ENCODE measurements around the gene MACROD1.
"Not testable (repeated sequence)": the region's sequence is repeated elsewhere in the genome, so short reads cannot be mapped to it uniquely, and the experiment has no call there.

The MACROD1 gene

GRCh38 chr11:63986932-63987513 is 178.9 kb downstream of the MACROD1 start:
- DNase-seq: no peak

GRCh38 chr11:63986156-63986931 is 179.6 kb downstream of the MACROD1 start, which contains the start of gene OTUB1:
OTUB1 (plus strand) TSS chr11:63986438; CDS start chr11:63986457, 19 bp downstream.
- peak; percentile 89 for DNase-seq

DNA sequence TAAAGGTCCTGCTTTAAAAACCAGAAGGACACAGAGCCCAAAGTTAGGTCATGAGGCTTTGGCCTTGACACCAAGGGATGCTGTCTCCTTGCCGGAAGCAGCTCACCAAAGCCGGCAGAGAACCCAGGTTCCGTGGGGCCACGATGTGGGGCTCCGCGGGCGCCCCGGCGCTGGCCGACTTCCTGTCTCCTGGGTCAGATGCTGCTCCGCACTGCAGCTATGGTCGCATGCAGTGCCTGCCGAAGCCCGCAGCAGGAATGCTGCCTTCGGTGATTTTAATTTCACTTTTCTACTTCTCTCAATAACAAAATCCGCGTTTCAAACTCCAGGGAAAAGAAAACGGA is 180.1 kb downstream of the MACROD1 start:
- peak; percentile 69 for DNase-seq

DNA sequence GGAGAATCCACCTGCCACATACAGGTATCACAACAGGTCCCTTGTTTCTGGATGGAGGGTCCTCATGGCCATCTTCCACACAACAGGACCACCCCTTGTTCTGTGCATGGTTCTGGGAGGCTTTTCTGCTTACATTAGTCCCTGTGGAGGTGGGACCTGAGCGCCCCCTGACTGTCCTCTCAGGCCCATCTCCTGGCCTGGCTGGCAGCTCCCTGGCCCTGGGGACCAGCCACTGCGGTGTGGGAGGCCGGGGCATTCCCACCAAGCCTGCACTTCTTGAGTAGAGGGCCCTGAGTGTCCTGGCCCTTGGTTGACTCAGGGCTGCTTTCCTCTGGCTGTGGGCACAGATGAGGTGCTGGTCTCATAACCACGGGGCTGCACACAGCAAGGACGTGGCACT is 186.5 kb downstream of the MACROD1 start:
- DNase-seq: no peak

- DNase-seq: no peak
These were observed 187.2 kb downstream of the MACROD1 start for GRCh38 chr11:63978551-63979239.

DNA sequence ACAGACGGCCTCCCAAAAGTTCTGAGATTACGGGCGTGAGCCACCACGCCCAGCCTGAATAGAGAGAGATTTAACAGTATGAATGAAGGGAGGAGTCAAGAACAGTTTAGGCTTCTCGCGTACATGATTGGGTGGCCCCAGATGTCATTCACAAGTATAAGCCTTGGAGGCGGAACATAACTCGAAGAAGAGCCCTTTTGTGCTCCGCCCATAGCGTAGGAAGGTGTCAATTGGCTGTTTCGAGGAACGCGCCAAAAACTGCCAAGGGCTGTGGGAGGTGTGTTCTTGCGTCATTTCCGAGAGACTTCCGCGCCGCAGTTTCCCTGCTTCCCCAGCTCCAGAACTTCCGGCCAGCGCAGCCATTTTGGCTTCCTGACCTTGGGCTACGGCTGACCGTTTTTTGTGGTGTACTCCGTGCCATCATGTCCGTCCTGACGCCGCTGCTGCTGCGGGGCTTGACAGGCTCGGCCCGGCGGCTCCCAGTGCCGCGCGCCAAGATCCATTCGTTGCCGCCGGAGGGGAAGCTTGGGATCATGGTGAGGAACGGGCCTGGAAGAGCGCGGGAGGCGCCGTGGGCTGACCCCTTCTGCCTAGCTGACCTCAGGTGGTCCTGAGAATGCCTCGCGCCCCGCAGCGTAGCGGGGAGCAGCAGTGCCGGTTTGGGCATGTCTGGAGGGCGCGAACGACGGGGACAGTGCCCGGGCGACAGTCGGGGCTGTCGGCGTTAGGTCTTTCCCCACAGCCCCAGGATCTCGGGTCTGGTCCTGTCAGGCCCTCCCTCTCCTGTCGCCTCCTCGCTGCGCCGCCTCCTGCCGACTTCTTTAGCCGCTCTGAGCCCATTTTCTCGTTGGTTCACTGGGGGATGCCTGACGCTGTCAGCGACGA is 191.4 kb downstream of the MACROD1 start, which contains the start of gene COX8A:
Gene COX8A, plus strand, starts transcription at position 362 of the 885 bp plus-strand sequence. Its CDS starts 61 bp downstream, at position 423.
- DNase-seq: peak; percentile 89

DNA sequence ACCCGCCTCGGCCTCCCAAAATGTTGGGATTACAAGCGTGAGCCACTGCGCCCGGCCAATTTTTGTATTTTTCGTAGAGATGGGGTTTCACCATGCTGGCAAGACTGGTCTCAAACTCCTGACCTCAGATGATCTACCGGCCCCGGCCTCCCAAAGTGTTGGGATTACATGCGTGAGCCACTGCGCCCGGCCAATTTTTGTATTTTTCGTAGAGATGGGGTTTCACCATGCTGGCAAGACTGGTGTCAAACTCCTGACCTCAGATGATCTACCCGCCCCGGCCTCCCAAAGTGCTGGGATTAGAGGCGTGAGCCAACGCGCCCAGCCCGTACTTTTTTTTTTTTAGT is 192.0 kb downstream of the MACROD1 start:
- not testable (repeated sequence) for DNase-seq

- no peak for DNase-seq
These were observed 195.0 kb downstream of the MACROD1 start for GRCh38 chr11:63970902-63971301.

GRCh38 chr11:63969461-63969860 is 196.5 kb downstream of the MACROD1 start:
- DNase-seq: no peak

DNA sequence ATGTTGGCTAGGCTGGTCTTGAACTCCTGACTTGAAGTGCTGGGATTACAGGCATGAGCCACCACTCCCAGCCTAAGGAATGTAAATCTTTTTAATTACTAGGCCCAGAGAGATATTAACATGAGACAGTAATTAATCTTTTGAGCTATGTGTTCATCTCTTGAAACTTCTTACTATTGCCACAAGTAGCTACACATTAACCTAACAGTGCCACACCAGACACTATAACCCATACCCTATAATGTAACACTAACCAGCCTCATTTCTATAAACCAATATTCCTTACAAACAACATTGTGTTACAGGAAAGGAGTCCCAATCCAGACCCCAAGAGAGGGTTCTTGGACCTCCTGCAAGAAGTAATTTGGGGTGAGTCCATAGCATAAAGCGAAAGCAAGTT is 199.5 kb downstream of the MACROD1 start:
- DNase-seq: no peak

- DNase-seq: not testable (repeated sequence)
These were observed 202.0 kb downstream of the MACROD1 start for GRCh38 chr11:63963895-63964294.

DNA sequence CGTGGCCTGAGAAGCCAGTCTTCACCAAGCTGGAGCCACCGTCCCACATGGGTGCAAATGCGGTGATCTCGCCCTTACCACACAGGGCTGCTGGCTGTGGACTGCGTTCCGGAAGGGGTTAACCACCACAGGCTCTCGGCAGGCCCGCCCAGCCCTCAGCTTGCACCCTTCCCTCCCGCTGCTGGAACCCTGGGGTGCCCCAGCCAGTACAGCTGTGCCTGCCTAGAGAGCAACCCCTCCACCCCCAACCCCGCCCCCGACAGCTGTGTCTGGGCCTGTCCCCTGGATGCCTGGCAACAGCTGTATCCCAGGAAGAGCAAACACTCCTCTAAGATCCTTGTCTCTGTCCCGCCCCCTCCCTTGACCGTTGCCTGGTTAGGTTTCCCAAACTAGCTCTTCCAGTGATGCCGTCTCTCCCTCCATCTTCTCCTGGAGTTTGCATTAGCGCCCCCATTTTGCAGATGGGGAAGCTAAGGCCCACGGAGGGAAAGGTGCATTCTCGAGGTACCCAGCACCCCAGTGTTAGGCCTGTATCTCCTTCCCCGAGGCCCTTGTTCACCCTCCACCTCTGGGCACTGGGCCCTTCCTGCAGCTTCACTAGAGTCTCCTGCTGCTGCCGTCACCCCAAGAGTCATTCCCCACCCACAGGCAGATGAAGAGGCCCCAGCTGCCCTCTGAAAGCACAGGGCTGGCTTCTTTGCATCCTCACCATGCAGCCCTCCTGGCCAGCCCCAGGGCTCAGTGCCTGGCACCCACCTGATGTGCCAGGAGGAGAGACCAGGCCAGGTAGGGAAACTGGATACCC is 204.1 kb downstream of the MACROD1 start:
- DNase-seq: no peak

DNA sequence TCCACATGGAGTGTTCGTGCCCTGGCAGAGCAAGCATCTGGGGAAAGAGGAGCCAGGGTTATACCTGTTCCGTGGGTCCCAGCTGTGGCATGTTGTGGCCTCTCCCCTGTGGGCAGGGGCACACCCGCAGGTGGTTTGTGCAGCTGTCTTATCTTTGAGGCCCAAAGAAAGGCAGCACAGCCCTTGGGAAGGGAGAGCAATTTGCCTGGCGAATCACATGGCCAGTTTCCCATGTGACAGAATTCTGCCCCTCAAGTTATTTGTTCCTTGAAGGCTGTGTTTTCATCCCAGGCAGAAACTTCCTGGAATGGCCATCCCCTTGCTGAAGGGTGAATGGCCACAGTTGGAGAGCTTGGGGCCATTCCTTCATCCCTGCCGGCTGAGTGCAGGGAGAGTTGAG is 207.9 kb downstream of the MACROD1 start:
- no peak for DNase-seq

DNA sequence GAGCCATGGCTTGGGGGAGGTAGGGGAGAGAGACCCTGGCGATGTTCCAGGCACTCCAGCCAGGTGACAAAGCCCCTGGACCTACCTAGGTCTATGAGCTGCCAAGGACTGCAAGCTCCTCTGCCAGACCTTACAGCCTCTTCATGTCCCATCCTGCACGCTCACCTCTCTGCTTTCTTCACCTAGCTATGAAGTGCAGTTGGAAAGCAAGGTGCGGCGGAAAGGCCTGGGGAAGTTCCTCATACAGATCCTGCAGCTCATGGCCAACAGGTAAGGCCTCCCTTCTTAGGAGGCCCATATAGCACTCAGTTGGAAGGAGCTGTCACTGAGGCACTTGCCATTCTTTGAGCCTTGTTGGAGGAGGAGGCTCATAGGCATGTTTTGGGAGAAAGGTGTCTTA is 213.3 kb downstream of the MACROD1 start:
- no peak for DNase-seq

DNA sequence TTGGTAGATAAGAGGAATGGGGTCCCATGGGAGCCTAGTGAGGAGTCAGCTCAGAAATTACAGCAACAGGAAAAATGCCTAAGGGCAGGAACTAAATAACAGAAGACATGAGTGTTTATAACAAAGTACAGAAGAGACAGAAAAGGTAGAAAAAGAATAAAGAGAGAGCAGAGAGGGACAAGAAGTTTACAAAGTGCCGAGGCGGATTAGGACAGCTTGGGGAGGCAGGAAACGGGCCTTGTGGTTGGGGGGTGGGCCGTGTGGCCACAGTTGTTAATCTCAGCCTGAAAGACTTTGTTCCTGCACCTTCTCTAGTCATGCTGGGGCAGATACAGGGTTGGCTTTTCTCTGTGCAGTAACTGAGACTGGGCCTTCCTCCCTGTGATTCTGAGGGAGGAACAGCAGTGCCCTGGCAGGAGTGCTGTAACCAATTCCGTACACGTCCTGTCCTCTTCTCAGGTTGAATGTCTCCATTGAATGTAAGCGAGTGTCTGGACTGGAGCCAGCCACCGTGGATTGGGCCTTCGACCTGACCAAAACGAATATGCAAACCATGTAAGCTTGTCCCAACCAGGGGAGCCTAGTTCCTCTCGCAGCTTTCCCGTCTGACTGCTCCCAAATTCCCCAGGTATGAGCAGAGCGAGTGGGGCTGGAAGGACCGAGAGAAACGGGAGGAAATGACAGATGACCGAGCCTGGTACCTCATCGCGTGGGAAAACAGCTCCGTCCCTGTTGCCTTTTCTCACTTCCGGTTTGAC is 214.0 kb downstream of the MACROD1 start:
- no peak for DNase-seq

Measured in stimulated activated CD4-positive, alpha-beta T cell treated with anti-CD3 and anti-CD28 coated beads, Interleukin-4, amount 100 ng/mL, for 1 hour (primary cell).